ENCODE results near the gene TUBAL3.

The TUBAL3 gene

DNA sequence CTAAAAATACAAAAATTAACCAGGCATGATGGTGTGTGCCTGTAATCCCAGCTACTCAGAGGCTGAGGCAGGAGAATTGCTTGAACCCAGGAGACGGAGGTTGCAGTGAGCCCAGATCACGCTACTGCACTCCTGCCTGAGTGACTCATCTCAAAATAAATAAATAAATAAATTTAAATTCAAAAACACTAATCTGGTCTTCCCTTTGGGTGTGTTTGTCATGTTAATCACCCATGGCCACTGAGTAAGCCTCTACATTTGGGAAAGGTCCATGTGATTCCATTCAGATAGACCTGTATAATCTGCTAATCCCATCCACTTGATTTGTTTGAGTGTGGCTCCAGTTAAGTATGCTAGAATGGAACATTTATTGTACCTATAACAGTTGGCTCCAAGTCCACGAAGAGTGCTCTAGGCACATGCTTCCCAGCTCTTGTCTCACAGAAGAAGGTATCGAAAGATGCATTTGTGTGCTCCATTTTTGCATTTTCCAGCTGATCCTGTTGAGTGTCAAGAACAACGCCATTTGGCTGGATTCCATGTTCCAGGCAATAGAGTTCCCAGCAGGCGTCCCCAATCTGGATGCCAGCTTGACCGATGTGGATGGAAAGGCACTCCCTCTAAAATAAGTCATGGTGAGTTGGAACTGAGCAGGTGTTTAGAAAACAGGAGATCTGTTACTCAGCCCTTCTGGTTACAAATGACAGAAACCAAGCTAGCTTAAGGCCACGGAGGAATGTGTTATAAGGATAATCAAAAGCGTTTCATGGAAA lies 4.0 kb downstream of the TUBAL3 start:
- TF ChIP-seq CTCF (IDR thresholded peaks at IDR 0.05; ENCODE audit: borderline replicate concordance, control extremely low read depth, extremely low read depth, insufficient read depth, missing control alignments) = no peak
- in situ Hi-C loops (cut with MboI; ENCODE audit: low sequenced_read_pairs, unreplicated experiment) = no loop called here
- no peak for DNase-seq (ENCODE audit: low spot score)

DNA sequence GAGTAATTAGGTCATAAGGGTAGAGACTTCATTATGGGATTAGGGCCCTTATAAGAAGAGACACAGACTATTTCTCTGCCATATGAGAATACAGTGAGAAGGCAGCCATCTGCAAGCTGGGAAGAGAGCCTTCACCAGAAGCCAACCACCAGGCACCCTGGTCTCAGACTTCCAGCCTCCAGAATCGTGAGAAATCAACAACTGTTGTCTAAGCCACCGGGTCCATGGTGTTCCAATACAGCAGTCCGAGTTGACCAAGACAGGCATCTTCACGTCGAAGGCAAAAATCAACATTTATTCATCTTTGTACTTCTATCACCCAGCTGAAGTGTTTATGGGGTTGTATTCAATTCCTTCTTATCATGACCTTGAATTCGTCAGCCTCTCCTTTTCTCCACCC lies 5.3 kb downstream of the TUBAL3 start:
- TF ChIP-seq CTCF (IDR thresholded peaks at IDR 0.05; ENCODE audit: borderline replicate concordance, control extremely low read depth, extremely low read depth, insufficient read depth, missing control alignments) = no peak
- in situ Hi-C loops (cut with MboI; ENCODE audit: low sequenced_read_pairs, unreplicated experiment) = loop anchor here (25.0 kb wide), 1 partner anchor 562 kb away; the partner anchor contains the start of gene AKR1E2
- DNase-seq (ENCODE audit: low spot score) = no peak

DNA sequence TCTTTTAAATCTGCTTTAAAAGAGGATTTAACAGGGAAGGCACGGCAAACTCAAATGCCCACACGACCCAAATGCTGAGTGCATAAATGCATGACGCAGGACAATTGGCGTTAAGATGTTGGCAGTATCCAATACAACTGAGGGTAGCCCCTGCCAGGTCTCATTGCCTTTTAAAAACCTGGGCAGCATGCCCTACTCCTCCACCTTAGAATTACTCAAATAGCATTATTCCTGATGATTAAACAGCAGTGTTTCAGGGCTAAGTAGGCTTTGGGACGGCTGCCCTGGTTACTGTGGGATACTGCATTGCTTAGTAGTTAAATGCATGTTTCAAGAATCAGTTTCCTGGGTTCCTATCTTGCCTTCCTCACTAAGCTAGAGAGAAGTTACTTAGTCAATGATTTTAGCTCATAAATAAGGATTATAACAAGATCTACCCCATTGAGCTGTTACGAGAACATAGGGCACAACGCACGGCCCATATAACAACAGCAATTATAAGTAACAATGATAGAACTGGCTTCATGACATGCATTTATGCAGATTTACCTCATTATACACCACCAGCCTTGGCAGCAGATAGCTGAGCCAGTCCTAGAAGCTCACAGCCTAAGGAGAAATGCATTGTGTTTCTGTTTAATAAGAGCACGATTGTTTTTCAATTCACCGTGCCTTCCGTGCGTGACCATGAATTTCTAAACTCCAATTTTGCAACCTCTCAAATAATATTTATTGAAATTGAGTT lies 7.9 kb downstream of the TUBAL3 start:
- in situ Hi-C loops (cut with MboI; ENCODE audit: low sequenced_read_pairs, unreplicated experiment) = loop anchor here (25.0 kb wide), 1 partner anchor 559 kb away; the partner anchor contains the start of gene AKR1E2
- no peak for DNase-seq (ENCODE audit: low spot score)
- no peak for TF ChIP-seq CTCF (IDR thresholded peaks at IDR 0.05; ENCODE audit: borderline replicate concordance, control extremely low read depth, extremely low read depth, insufficient read depth, missing control alignments)

GRCh38 chr10:5395168-5395567 lies 9.5 kb downstream of the TUBAL3 start:
- in situ Hi-C loops (cut with MboI; ENCODE audit: low sequenced_read_pairs, unreplicated experiment) = loop anchor here (25.0 kb wide), 1 partner anchor 558 kb away; the partner anchor contains the start of gene AKR1E2
- DNase-seq (ENCODE audit: low spot score) = no peak

GRCh38 chr10:5393529-5393928 lies 11.1 kb downstream of the TUBAL3 start:
- no peak for DNase-seq (ENCODE audit: low spot score)
- in situ Hi-C loops (cut with MboI; ENCODE audit: low sequenced_read_pairs, unreplicated experiment) = loop anchor here (25.0 kb wide), 1 partner anchor 556 kb away; the partner anchor contains the start of gene AKR1E2
- no peak for TF ChIP-seq CTCF (IDR thresholded peaks at IDR 0.05; ENCODE audit: borderline replicate concordance, control extremely low read depth, extremely low read depth, insufficient read depth, missing control alignments)

More at GRCh38 chr10:5395168-5395567, 9.5 kb downstream of the TUBAL3 start:
- no peak for TF ChIP-seq CTCF (IDR thresholded peaks at IDR 0.05; ENCODE audit: borderline replicate concordance, control extremely low read depth, extremely low read depth, insufficient read depth, missing control alignments)

GRCh38 chr10:5391790-5392189 lies 12.8 kb downstream of the TUBAL3 start:
- in situ Hi-C loops (cut with MboI; ENCODE audit: low sequenced_read_pairs, unreplicated experiment) = loop anchor here (25.0 kb wide), 1 partner anchor 554 kb away; the partner anchor contains the start of gene AKR1E2
- no peak for TF ChIP-seq CTCF (IDR thresholded peaks at IDR 0.05; ENCODE audit: borderline replicate concordance, control extremely low read depth, extremely low read depth, insufficient read depth, missing control alignments)
- DNase-seq (ENCODE audit: low spot score) = no peak
